ENCODE measurements around the gene NKAPD1. TPM values are rescaled to one million over a fixed set of nuclear protein-coding genes. Genes with fewer than 3 reads are reported as not detected.

Gene NKAPD1
- polyA plus RNA-seq, 1 of the 3 experiments (the other 2 are of a cell fraction), result 9.2 TPM

DNA sequence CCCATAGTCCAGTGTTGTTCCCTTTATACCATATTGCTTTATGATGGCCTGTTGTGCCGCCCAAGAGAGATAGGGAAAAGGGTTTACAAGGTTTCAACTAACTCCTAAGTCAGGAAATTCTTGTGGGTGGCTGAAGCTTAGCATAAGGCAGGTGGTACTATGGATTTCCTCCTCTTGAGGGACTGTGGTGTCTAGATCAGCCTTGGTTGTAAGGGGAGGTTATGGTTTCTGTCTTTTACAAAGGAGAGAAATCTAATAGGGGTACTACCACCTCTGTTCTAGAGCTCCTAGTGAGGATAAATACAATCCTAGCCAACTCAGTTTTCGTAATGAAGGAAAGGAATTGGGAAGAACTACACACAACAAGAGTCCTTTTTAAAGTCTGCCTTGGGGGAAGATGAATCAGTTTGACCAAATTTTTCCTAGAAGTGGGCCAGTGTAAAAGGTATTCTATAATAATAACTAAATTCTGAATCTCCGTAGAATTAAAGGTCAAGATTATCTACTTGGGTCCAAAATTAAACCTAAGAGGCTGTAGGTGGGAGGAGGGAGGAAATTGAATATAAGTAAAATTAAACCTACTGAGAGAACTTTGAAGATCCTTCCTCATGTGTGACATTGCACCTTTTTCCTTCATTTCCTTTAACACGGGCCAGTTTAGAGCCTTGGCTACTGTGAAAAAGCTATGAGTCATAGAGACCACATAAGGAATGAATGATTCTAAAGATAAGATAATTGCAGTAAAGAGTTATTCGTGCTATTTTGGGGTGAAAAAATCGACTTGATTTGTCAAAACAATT, 31.7 kb upstream of the NKAPD1 start (continued):
- TF ChIP-seq EP300 (IDR thresholded peaks at IDR 0.05; ENCODE audit: borderline replicate concordance in 1 of 2, low read depth in 1 of 2, low read length in 1 of 2) (0 out of 4 replicates have a peak, but pooled peaks of 1 of the 2 experiments have one; percentile 8), ELF1 (IDR thresholded peaks at IDR 0.05) (no peak), JUND (IDR thresholded peaks at IDR 0.05) (peak; percentile 43)

DNA sequence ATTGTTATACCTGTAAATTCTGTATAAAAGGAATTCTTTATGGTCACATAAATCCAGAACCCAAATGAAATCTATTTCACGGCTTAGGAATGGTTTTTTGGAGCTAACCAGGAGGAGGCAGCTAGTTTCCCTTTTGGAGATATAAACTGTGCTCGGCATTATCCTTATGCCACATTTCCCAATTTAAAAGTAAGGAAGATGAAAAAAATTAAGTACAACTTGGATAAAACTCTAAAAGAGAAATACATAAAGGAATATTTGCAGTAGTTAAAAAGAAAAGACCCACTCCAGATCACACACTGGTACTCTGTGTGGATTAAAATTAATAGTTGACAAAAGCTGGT, 31.2 kb upstream of the NKAPD1 start:
- Histone ChIP-seq H3K36me3 (replicated peaks in 1 of 2; ENCODE audit: control insufficient read depth in 1 of 2, insufficient read depth in 2 of 2, low read length in 1 of 2) (peaks cover 58 to 66% of the 10 kb centered on the region in 2 experiments), H3K27ac (ENCODE audit: low read depth in 2 of 2, low read length in 1 of 2) (peak overlapping the region in 1 of 2 experiments; percentile 43; a peak in 2 of 4 replicates), H3K4me3 (ENCODE audit: low read depth in 2 of 2, low read length in 1 of 2) (no peak overlapping the region), H2AFZ (ENCODE audit: low read depth) (no peak overlapping the region), H3K9me3 (no peaks in the 10 kb centered on the region), H3F3A (replicated peaks; ENCODE audit: insufficient read depth) (peaks cover 7% of the 10 kb centered on the region), H4K20me1 (ENCODE audit: insufficient read depth) (no peaks in the 10 kb centered on the region), H3K4me1 (ENCODE audit: control insufficient read depth in 1 of 2, insufficient read depth in 2 of 2, low read depth in 1 of 2, low read length in 1 of 2) (no peaks in the 10 kb centered on the region; a peak in 1 of 4 replicates), H3K27me3 (ENCODE audit: insufficient read depth) (no peaks in the 10 kb centered on the region), H3K9ac (no peak overlapping the region), H3K79me2 (ENCODE audit: insufficient read depth) (peaks cover 3% of the 10 kb centered on the region; the same call in 1 of the 2 replicates), H3K9me2 (no peaks in the 10 kb centered on the region), H3K4me2 (no peak overlapping the region)
- TF ChIP-seq, protein P1, sequence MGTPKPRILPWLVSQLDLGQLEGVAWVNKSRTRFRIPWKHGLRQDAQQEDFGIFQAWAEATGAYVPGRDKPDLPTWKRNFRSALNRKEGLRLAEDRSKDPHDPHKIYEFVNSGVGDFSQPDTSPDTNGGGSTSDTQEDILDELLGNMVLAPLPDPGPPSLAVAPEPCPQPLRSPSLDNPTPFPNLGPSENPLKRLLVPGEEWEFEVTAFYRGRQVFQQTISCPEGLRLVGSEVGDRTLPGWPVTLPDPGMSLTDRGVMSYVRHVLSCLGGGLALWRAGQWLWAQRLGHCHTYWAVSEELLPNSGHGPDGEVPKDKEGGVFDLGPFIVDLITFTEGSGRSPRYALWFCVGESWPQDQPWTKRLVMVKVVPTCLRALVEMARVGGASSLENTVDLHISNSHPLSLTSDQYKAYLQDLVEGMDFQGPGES (IDR thresholded peaks at IDR 0.05; ENCODE audit: low read depth, low read length), result no peak
- TF ChIP-seq RAD21 (IDR thresholded peaks at IDR 0.05; ENCODE audit: low read length) (no peak), FOXJ3 (CRISPR knock-in tag; IDR thresholded peaks at IDR 0.05) (no peak), RCOR1 (IDR thresholded peaks at IDR 0.05; ENCODE audit: low read length) (no peak)
- no peak for DNase-seq
- ChIA-PET CTCF (interaction anchor here (0.5 to 1.2 kb wide), 3 partner anchors 10 to 21 kb away, joined by 3 to 4 read pairs (median 3); no protein-coding TSS in a partner anchor), POLR2A (no interaction called here)
- 95% methylated on average over 2 of the region's 2 CpGs for WGBS (ENCODE audit: low lambda C conversion rate)

DNA sequence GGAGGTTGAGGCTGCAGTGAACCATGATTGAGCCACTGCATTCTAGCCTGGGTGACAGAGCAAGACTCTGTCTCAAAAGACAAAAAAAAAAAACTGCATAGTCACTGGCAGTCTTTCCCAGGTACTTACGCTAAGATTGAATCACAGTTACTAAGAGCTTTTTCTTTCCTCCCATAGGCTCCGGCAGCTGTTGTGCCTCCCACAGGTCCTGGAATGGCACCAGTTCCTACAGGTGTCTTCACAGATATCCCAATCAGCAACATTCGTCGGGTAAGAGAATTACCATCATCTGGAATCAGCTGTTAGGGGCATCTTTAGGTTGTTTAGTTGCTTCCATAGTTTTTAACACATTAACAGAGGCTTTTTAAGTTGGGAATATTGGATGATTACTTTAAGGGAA, 29.1 kb upstream of the NKAPD1 start:
- peaks cover 22% of the 10 kb centered on the region for H3F3A ChIP-seq (replicated peaks; ENCODE audit: insufficient read depth)
- POLR2A ChIA-PET, result no interaction called here
- H3K9me3 ChIP-seq, result no peaks in the 10 kb centered on the region
- H3K4me1 ChIP-seq (ENCODE audit: control insufficient read depth in 1 of 2, insufficient read depth in 2 of 2, low read depth in 1 of 2, low read length in 1 of 2), result peaks cover 0 to 12% of the 10 kb centered on the region in 2 experiments; a peak in 2 of 4 replicates
- no peak overlapping the region for H3K27ac ChIP-seq (ENCODE audit: low read depth in 2 of 2, low read length in 1 of 2)
- H3K4me2 ChIP-seq, result no peak overlapping the region
- WGBS (ENCODE audit: low lambda C conversion rate), result 98% methylated on average over 4 of the region's 4 CpGs
- H3K9ac ChIP-seq, result no peak overlapping the region
- no peak for DNase-seq
- CTCF ChIA-PET, result interaction anchor here (1.0 kb wide), 1 partner anchor 8 kb away, joined by 3 read pairs; no protein-coding TSS in a partner anchor
- H3K4me3 ChIP-seq (ENCODE audit: low read depth in 2 of 2, low read length in 1 of 2), result no peak overlapping the region
- H3K9me2 ChIP-seq, result no peaks in the 10 kb centered on the region
- H4K20me1 ChIP-seq (ENCODE audit: insufficient read depth), result 0 out of 2 replicates have a peak, but pooled peaks cover 3% of the 10 kb centered on the region
- peaks cover 53 to 71% of the 10 kb centered on the region in 2 experiments for H3K36me3 ChIP-seq (replicated peaks in 1 of 2; ENCODE audit: control insufficient read depth in 1 of 2, insufficient read depth in 2 of 2, low read length in 1 of 2)
- H3K27me3 ChIP-seq (ENCODE audit: insufficient read depth), result no peaks in the 10 kb centered on the region
- H2AFZ ChIP-seq (ENCODE audit: low read depth), result no peak overlapping the region
- peaks cover 6% of the 10 kb centered on the region; the same call in 1 of the 2 replicates for H3K79me2 ChIP-seq (ENCODE audit: insufficient read depth)
- TF ChIP-seq MEF2A (IDR thresholded peaks at IDR 0.05; ENCODE audit: borderline replicate concordance, low read depth) (no peak), TAF1 (IDR thresholded peaks at IDR 0.05; ENCODE audit: borderline replicate concordance, low read depth, low read length) (no peak), YY1 (IDR thresholded peaks at IDR 0.05; ENCODE audit: low read depth) (no peak), NFIC (IDR thresholded peaks at IDR 0.05; ENCODE audit: borderline replicate concordance) (no peak), ELF1 (IDR thresholded peaks at IDR 0.05) (no peak), FOXM1 (IDR thresholded peaks at IDR 0.05; ENCODE audit: low read depth) (no peak), GABPA (IDR thresholded peaks at IDR 0.05; ENCODE audit: low read depth) (no peak), MXI1 (IDR thresholded peaks at IDR 0.05; ENCODE audit: low read depth, low read length) (no peak), POLR2AphosphoS5 (IDR thresholded peaks at IDR 0.05; ENCODE audit: low read depth, low read length) (no peak), RXRA (IDR thresholded peaks at IDR 0.05; ENCODE audit: borderline replicate concordance, low read depth) (no peak)
- TF ChIP-seq, protein P2, sequence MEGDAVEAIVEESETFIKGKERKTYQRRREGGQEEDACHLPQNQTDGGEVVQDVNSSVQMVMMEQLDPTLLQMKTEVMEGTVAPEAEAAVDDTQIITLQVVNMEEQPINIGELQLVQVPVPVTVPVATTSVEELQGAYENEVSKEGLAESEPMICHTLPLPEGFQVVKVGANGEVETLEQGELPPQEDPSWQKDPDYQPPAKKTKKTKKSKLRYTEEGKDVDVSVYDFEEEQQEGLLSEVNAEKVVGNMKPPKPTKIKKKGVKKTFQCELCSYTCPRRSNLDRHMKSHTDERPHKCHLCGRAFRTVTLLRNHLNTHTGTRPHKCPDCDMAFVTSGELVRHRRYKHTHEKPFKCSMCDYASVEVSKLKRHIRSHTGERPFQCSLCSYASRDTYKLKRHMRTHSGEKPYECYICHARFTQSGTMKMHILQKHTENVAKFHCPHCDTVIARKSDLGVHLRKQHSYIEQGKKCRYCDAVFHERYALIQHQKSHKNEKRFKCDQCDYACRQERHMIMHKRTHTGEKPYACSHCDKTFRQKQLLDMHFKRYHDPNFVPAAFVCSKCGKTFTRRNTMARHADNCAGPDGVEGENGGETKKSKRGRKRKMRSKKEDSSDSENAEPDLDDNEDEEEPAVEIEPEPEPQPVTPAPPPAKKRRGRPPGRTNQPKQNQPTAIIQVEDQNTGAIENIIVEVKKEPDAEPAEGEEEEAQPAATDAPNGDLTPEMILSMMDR (IDR thresholded peaks at IDR 0.05), result no peak
- TF ChIP-seq, protein P3, sequence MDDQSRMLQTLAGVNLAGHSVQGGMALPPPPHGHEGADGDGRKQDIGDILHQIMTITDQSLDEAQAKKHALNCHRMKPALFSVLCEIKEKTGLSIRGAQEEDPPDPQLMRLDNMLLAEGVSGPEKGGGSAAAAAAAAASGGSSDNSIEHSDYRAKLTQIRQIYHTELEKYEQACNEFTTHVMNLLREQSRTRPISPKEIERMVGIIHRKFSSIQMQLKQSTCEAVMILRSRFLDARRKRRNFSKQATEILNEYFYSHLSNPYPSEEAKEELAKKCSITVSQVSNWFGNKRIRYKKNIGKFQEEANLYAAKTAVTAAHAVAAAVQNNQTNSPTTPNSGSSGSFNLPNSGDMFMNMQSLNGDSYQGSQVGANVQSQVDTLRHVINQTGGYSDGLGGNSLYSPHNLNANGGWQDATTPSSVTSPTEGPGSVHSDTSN (IDR thresholded peaks at IDR 0.05), result no peak
- TF ChIP-seq, protein P4, sequence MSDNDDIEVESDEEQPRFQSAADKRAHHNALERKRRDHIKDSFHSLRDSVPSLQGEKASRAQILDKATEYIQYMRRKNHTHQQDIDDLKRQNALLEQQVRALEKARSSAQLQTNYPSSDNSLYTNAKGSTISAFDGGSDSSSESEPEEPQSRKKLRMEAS (IDR thresholded peaks at IDR 0.05; ENCODE audit: low read depth), result no peak
- TF ChIP-seq, protein P5, sequence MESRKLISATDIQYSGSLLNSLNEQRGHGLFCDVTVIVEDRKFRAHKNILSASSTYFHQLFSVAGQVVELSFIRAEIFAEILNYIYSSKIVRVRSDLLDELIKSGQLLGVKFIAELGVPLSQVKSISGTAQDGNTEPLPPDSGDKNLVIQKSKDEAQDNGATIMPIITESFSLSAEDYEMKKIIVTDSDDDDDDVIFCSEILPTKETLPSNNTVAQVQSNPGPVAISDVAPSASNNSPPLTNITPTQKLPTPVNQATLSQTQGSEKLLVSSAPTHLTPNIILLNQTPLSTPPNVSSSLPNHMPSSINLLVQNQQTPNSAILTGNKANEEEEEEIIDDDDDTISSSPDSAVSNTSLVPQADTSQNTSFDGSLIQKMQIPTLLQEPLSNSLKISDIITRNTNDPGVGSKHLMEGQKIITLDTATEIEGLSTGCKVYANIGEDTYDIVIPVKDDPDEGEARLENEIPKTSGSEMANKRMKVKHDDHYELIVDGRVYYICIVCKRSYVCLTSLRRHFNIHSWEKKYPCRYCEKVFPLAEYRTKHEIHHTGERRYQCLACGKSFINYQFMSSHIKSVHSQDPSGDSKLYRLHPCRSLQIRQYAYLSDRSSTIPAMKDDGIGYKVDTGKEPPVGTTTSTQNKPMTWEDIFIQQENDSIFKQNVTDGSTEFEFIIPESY (IDR thresholded peaks at IDR 0.05; ENCODE audit: borderline replicate concordance, low read depth), result no peak
